Neural crest cell (in vitro differentiated cells): ENCODE data around the gene ZNF507. TPM values are rescaled to one million over a fixed set of nuclear protein-coding genes. Genes with fewer than 3 reads are reported as not detected.

Experiments used
- DNase-seq: peaks from one replicate; pipeline ENCODE4 v3.0.0; 2021; ENCODE audit warnings: low read depth, mixed read lengths, low spot score
- H3K27ac Mint-ChIP-seq: one replicate; pipeline ENCODE4 v1.8.0; 2021; ENCODE audit warnings: mild to moderate bottlenecking, mixed read lengths; ENCODE audit not compliant: unreplicated experiment
- H3K27me3 Mint-ChIP-seq: 2 replicates; pipeline ENCODE4 v1.8.0; 2021; ENCODE audit warnings: low read depth, mild to moderate bottlenecking, mixed read lengths
- H3K36me3 Mint-ChIP-seq: 2 replicates; pipeline ENCODE4 v1.8.0; 2021; ENCODE audit warnings: low read depth, mild to moderate bottlenecking, mixed read lengths
- H3K4me1 Mint-ChIP-seq: 2 replicates; pipeline ENCODE4 v1.8.0; 2021; ENCODE audit warnings: mixed read lengths
- H3K4me3 Mint-ChIP-seq: one replicate; pipeline ENCODE4 v1.8.0; 2021; ENCODE audit warnings: mild to moderate bottlenecking, mixed read lengths
- H3K9me3 Mint-ChIP-seq: 2 replicates; pipeline ENCODE4 v1.8.0; 2021; ENCODE audit warnings: mixed read lengths
- CTCF ChIP-seq: fragments of 200-600 bp; sonication (generic); conservative IDR thresholded peaks from 2 replicates; pipeline ENCODE4 v1.5.0; 2021; ENCODE audit warnings: antibody characterized with exemption, mild to moderate bottlenecking
- total RNA-seq: library from RNA; stranded (reverse); gene quantifications from 2 replicates; pipeline ENCODE4 v1.2.1, GENCODE V29; 2021

Gene ZNF507
- total RNA-seq, 1 donor from 2014 or later = 33.8 TPM

DNA sequence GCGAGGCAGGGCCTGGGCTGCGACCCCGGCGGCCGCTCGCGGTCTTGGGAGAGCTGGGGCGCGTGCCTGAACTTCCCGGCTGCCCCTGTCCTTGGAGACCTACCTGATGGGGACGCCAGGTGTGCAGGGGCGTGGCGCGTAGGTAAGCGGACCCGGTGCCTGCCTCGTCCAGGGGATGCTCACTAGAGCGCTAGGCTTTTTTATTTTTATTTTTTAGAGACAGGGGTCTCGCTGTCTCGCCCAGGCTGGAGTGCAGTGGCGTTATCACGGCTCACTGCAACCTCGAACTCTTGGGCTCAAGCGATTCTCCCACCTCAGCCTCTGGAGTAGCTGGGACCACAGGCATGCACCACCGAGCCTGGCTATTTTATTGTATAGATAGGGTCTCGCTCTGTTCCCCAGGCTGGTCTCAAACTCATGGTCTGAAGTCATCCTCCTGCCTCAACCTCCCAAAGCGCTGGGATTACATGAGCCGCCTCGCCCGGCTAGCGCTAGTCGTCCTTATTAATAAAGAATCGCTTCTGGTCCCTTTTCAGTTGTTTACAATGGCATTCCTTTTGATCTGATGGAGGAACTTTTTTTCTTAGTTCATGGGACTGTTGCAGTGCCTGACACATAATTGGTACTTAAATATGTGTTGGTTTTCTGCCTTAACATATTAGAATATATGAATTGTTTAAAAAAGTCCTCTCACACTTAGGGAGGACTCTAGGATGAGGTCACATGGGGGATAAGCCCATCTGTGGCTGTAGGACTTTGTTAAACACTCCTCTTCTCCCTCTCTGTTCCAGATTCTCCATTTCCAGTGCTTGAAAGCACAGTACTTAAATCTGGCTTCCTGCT lies 61.0 kb downstream of the ZNF507 start:
- no peaks in the 10 kb centered on the region for H3K27me3 Mint-ChIP-seq
- H3K4me1 Mint-ChIP-seq = peaks cover 31% of the 10 kb centered on the region
- H3K27ac Mint-ChIP-seq = no peak overlapping the region
- DNase-seq = no peak
- peaks cover 19% of the 10 kb centered on the region for H3K36me3 Mint-ChIP-seq
- no peaks in the 10 kb centered on the region for H3K9me3 Mint-ChIP-seq
- no peak for TF ChIP-seq CTCF
- H3K4me3 Mint-ChIP-seq = peak overlapping the region; percentile 95

DNA sequence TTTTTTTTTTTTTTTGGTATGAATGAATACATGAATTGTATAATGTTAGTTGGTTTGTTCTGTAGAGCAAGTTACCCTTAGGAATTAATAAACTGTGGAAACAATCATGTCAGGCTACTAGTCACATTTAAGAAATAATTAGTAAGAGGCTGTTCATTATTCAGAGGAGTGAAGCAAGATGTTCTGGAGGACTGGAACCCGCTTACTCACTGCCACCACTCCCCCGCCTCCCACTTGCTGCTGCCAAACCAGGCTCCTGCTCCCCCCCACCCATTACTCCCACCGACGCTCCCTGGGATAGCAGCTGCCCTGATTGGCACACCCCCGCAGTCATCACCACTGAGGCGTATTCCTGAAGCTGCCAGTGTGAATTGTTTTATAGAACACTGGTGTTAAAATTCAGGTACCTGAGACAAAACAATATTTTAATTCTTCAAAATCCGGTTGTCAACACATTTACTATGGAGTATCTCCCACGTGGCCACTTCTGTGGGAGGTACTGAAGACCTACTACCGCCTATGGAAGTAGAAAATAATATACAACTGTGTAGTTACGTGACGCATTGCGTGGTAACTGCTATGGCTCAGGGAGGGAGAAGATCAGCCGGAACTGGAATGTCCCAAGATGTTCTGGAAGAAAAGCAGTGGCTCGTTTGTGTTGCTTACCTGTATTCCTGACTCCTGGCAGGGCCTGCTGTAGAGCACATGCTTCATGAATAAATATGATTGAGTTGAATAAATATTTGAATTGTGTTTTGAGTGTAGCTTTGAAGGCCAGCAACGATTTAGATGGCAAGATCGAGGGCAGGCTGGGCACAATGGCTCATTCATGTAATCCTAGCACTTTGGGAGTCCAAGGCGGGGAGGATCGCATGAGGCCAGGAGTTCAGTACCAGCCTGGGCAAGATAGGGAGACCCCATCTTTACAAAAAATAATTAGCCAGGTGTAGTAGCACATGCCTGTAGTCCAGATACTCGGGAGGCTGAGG lies 61.9 kb downstream of the ZNF507 start:
- TF ChIP-seq CTCF = no peak
- Mint-ChIP-seq H3K4me3 (peak overlapping the region; percentile 95), H3K4me1 (peaks cover 31% of the 10 kb centered on the region), H3K27ac (no peak overlapping the region), H3K9me3 (no peaks in the 10 kb centered on the region), H3K36me3 (peaks cover 22% of the 10 kb centered on the region), H3K27me3 (no peaks in the 10 kb centered on the region)
- no peak for DNase-seq

DNA sequence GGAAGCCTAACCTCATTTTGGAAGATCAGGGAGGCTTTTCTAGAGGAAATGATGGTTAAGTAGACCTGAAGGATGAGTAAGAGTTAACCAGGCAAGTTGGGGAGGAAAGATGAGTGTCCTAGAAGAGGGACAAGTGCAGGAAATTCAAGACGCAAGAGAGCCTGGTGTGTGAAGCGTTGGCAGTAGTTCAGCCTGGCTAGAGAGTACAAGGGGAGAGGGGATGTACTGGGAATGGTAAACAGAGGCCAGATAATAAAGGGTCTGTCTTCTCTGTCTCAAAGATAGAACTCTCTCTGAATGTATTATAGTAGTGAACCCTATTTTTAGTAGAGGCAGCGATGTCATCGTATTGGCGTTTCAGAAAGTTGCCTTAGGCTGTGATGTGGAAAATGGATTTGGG lies 69.8 kb downstream of the ZNF507 start:
- peaks cover 41% of the 10 kb centered on the region for H3K36me3 Mint-ChIP-seq
- peaks cover 14% of the 10 kb centered on the region for H3K4me1 Mint-ChIP-seq
- no peak overlapping the region for H3K27ac Mint-ChIP-seq
- no peaks in the 10 kb centered on the region for H3K27me3 Mint-ChIP-seq
- H3K9me3 Mint-ChIP-seq = no peaks in the 10 kb centered on the region
- TF ChIP-seq CTCF = no peak
- DNase-seq = no peak
- H3K4me3 Mint-ChIP-seq = no peak overlapping the region

GRCh38 chr19:32415669-32416068 lies 70.3 kb downstream of the ZNF507 start:
- Mint-ChIP-seq H3K4me1 (peaks cover 14% of the 10 kb centered on the region), H3K4me3 (no peak overlapping the region), H3K27ac (no peak overlapping the region), H3K9me3 (no peaks in the 10 kb centered on the region), H3K27me3 (no peaks in the 10 kb centered on the region), H3K36me3 (peaks cover 42% of the 10 kb centered on the region)
- no peak for TF ChIP-seq CTCF
- DNase-seq = no peak

DNA sequence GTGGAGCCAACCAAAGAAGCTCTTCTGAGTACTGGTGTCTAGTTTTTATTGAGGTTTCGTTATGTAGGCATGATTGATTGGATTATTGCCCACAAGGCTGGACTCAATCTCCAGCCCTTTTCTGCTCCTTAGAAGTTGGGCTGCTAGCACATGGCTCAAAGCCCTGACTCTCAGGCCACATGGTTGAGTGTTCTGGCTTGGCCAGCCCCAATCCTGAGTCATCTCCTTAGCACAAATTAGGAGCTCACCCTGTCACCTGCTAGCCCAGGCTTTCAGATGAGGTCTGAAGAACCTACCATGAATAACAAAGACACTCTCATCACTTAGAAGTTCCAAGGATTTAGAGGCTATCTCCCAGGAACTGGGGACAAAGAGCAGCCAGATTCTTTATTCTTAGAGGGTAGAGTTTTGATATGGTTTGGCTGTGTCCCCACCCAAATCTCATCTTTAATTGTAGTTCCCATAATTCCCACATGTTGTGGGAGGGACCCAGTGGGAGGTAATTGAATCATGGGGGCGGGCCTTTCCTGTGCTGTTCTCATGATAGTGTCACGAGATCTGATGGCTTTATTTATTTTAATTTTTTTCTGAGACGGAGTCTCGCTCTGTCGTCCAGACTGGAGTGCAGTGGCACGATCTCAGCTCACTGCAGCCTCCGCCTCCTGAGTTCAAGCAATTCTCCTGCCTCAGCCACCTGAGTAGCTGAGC lies 71.5 kb downstream of the ZNF507 start:
- H3K27me3 Mint-ChIP-seq = no peaks in the 10 kb centered on the region
- no peak for DNase-seq
- TF ChIP-seq CTCF = no peak
- peaks cover 40% of the 10 kb centered on the region for H3K36me3 Mint-ChIP-seq
- no peaks in the 10 kb centered on the region for H3K9me3 Mint-ChIP-seq
- peaks cover 14% of the 10 kb centered on the region for H3K4me1 Mint-ChIP-seq
- H3K4me3 Mint-ChIP-seq = no peak overlapping the region
- peak overlapping the region; percentile 75 for H3K27ac Mint-ChIP-seq
